HEK293 (cell line): ENCODE measurements around the gene PTBP2.

Source experiments
- SETDB1 ChIP-seq: IDR thresholded peaks from one replicate; pipeline ENCODE4 v1.6.1; 2017; ENCODE audit warnings: mild to moderate bottlenecking, low read length, moderate library complexity, mixed read lengths; ENCODE audit not compliant: insufficient read length
- YY1 ChIP-seq: fragments of 450-650 bp; formaldehyde crosslinking; IDR thresholded peaks from 2 replicates; pipeline ENCODE4 v1.5.1; 2018; ENCODE audit warnings: missing biosample characterization, missing genetic modification characterization
- ZNF302 ChIP-seq: fragments of 450-650 bp; formaldehyde crosslinking; IDR thresholded peaks from 2 replicates; pipeline ENCODE4 v1.5.1; 2016; ENCODE audit warnings: missing biosample characterization, missing genetic modification characterization, low read depth
- ZNF391 ChIP-seq: fragments of 450-650 bp; formaldehyde crosslinking; IDR thresholded peaks from 2 replicates; pipeline ENCODE4 v1.5.1; 2016; ENCODE audit warnings: low read depth, missing biosample characterization, missing genetic modification characterization, borderline replicate concordance
- ZNF416 ChIP-seq: fragments of 450-650 bp; formaldehyde crosslinking; IDR thresholded peaks from 2 replicates; pipeline ENCODE4 v1.5.1; 2016; ENCODE audit warnings: missing biosample characterization, missing genetic modification characterization
- ZNF48 ChIP-seq: fragments of 450-650 bp; formaldehyde crosslinking; IDR thresholded peaks from 2 replicates; pipeline ENCODE4 v1.5.1; 2016; ENCODE audit warnings: missing biosample characterization, missing genetic modification characterization
- ZNF792 ChIP-seq: fragments of 450-650 bp; formaldehyde crosslinking; IDR thresholded peaks from 2 replicates; pipeline ENCODE4 v1.5.1; 2016; ENCODE audit warnings: missing biosample characterization, missing genetic modification characterization
- ZNF830 ChIP-seq: fragments of 450-650 bp; IDR thresholded peaks from 2 replicates; pipeline ENCODE4 v1.5.0; 2018; ENCODE audit warnings: missing biosample characterization, missing genetic modification characterization, low read depth, mild to moderate bottlenecking, moderate library complexity
- TF ChIP-seq, protein P1 (sequence below): fragments of 450-650 bp; formaldehyde crosslinking; IDR thresholded peaks from 2 replicates; pipeline ENCODE4 v1.5.1; 2016; ENCODE audit warnings: missing biosample characterization, missing genetic modification characterization
- TF ChIP-seq, protein P2 (sequence below): sonication (generic); formaldehyde crosslinking; IDR thresholded peaks from 2 replicates; pipeline ENCODE4 v1.8.1; 2022; ENCODE audit warnings: mild to moderate bottlenecking, moderate library complexity, missing genetic modification reagents
- TF ChIP-seq, protein P3 (sequence below): fragments of 450-650 bp; formaldehyde crosslinking; IDR thresholded peaks from 2 replicates; pipeline ENCODE4 v1.5.1; 2017; ENCODE audit warnings: missing biosample characterization, mild to moderate bottlenecking, missing genetic modification characterization, moderate library complexity

DNA sequence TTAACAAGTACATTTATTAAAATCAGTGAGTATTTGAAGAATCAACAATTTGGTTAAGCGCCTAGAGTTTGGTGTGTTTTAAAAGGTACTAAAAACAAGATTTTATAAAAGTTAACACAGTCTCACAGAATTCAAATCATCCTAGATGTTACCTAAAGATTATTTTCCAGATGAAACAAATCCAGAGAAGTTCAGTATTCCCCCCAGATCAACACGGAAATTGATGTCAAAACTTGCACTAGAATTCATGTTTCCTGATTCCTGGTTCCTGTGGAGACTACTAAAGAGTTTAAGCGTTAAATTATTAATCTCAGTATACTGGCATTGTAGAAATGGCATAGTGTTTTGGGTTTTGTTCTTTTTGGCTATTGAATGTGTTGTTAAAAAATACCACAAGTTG, 1.4 kb downstream of the PTBP2 start:
- TF ChIP-seq ZNF830 (tag by site-specific recombination) = no peak
- TF ChIP-seq ZNF391 (tag by site-specific recombination) = no peak
- TF ChIP-seq ZNF792 = no peak
- no peak for TF ChIP-seq YY1 (tag by site-specific recombination)
- TF ChIP-seq, protein P1, sequence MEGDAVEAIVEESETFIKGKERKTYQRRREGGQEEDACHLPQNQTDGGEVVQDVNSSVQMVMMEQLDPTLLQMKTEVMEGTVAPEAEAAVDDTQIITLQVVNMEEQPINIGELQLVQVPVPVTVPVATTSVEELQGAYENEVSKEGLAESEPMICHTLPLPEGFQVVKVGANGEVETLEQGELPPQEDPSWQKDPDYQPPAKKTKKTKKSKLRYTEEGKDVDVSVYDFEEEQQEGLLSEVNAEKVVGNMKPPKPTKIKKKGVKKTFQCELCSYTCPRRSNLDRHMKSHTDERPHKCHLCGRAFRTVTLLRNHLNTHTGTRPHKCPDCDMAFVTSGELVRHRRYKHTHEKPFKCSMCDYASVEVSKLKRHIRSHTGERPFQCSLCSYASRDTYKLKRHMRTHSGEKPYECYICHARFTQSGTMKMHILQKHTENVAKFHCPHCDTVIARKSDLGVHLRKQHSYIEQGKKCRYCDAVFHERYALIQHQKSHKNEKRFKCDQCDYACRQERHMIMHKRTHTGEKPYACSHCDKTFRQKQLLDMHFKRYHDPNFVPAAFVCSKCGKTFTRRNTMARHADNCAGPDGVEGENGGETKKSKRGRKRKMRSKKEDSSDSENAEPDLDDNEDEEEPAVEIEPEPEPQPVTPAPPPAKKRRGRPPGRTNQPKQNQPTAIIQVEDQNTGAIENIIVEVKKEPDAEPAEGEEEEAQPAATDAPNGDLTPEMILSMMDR (tag by site-specific recombination) = no peak
- TF ChIP-seq ZNF302 = no peak
- TF ChIP-seq ZNF48 (tag by site-specific recombination) = no peak
- TF ChIP-seq, protein P2, sequence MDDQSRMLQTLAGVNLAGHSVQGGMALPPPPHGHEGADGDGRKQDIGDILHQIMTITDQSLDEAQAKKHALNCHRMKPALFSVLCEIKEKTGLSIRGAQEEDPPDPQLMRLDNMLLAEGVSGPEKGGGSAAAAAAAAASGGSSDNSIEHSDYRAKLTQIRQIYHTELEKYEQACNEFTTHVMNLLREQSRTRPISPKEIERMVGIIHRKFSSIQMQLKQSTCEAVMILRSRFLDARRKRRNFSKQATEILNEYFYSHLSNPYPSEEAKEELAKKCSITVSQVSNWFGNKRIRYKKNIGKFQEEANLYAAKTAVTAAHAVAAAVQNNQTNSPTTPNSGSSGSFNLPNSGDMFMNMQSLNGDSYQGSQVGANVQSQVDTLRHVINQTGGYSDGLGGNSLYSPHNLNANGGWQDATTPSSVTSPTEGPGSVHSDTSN (CRISPR knock-in tag) = no peak
- TF ChIP-seq, protein P3, sequence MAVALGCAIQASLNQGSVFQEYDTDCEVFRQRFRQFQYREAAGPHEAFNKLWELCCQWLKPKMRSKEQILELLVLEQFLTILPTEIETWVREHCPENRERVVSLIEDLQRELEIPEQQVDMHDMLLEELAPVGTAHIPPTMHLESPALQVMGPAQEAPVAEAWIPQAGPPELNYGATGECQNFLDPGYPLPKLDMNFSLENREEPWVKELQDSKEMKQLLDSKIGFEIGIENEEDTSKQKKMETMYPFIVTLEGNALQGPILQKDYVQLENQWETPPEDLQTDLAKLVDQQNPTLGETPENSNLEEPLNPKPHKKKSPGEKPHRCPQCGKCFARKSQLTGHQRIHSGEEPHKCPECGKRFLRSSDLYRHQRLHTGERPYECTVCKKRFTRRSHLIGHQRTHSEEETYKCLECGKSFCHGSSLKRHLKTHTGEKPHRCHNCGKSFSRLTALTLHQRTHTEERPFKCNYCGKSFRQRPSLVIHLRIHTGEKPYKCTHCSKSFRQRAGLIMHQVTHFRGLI (tag by site-specific recombination) = no peak
- TF ChIP-seq ZNF416 (tag by site-specific recombination) = no peak
- no peak for TF ChIP-seq SETDB1
